ENCODE measurements around the gene IGSF6. TPM values are rescaled to one million over a fixed set of nuclear protein-coding genes. Genes with fewer than 3 reads are reported as not detected.
"Not testable (repeated sequence)": the region's sequence is repeated elsewhere in the genome, so short reads cannot be mapped to it uniquely, and the experiment has no call there.

Gene IGSF6
- total and polyA plus RNA-seq, 2 donors from 2014 or later = 1.1 to 8.1 TPM

DNA sequence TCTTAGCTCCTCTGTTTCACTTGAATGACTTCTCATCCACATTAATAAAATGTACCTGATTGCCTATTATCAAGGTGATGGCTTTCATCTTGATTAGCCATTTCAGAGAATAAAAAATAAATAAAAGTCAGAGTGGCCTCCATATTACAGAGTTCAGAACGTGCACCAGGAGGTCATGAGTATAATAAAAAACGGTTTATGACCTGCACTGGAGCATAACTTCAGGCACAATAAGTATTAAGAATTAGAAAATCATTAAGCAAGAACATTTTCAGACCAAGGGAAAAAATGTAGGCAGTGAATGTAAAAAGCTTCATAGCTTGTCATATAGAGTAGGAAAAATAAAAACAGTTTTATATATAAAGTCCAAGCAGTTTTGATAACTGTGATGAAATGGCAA, 41.6 kb downstream of the IGSF6 start:
- intact Hi-C loops (cut with DNase I) = no loop called here
- no peak for TF ChIP-seq CTCF (IDR thresholded peaks at IDR 0.05; ENCODE audit: borderline replicate concordance, extremely low read depth, insufficient read depth)

GRCh38 chr16:21610006-21610544, 42.3 kb downstream of the IGSF6 start:
- Histone ChIP-seq H3K4me1 (ENCODE audit: control insufficient read depth in 2 of 3, insufficient read depth in 2 of 3, low read depth in 1 of 3, low read length in 3 of 3) (peaks cover 5 to 68% (median 34%) of the 10 kb centered on the region in 3 donors), H3K4me3 (ENCODE audit: low read length in 3 of 3) (peak overlapping the region in 2 of 3 donors; percentile 23 to 30), H3K36me3 (ENCODE audit: control insufficient read depth in 2 of 3, insufficient read depth in 3 of 3, low read length in 3 of 3) (no peaks in the 10 kb centered on the region), H3K9me3 (ENCODE audit: control insufficient read depth in 2 of 3, insufficient read depth in 1 of 3, low read length in 3 of 3) (no peaks in the 10 kb centered on the region), H3K27ac (ENCODE audit: low read depth in 2 of 2, low read length in 2 of 2) (peak overlapping the region; percentile 8 to 35), H3K9ac (ENCODE audit: low read length in 3 of 3) (no peak overlapping the region), H3K27me3 (ENCODE audit: control insufficient read depth, insufficient read depth, low read length) (no peaks in the 10 kb centered on the region)
- DNase-seq = no peak
- no peak for TF ChIP-seq CTCF (IDR thresholded peaks at IDR 0.05; ENCODE audit: borderline replicate concordance, extremely low read depth, insufficient read depth)
- FAIRE-seq = no peak
- intact Hi-C loops (cut with DNase I) = no loop called here

More for the DNA sequence above, 41.6 kb downstream of the IGSF6 start:
- DNase-seq (no peak), FAIRE-seq (no peak)
- H3K4me1 ChIP-seq (ENCODE audit: control insufficient read depth in 2 of 3, insufficient read depth in 2 of 3, low read depth in 1 of 3, low read length in 3 of 3) = peaks cover 5 to 62% (median 36%) of the 10 kb centered on the region in 3 donors
- H3K9ac ChIP-seq (ENCODE audit: low read length in 3 of 3) = peak overlapping the region in 1 of 3 donors; percentile 48
- no peak overlapping the region for H3K27ac ChIP-seq (ENCODE audit: low read depth in 2 of 2, low read length in 2 of 2)
- H3K36me3 ChIP-seq (ENCODE audit: control insufficient read depth in 2 of 3, insufficient read depth in 3 of 3, low read length in 3 of 3) = no peaks in the 10 kb centered on the region
- no peaks in the 10 kb centered on the region for H3K9me3 ChIP-seq (ENCODE audit: control insufficient read depth in 2 of 3, insufficient read depth in 1 of 3, low read length in 3 of 3)
- H3K27me3 ChIP-seq (ENCODE audit: control insufficient read depth, insufficient read depth, low read length) = no peaks in the 10 kb centered on the region
- peak overlapping the region in 1 of 3 donors; percentile 30 for H3K4me3 ChIP-seq (ENCODE audit: low read length in 3 of 3)

GRCh38 chr16:21608639-21609328, 43.6 kb downstream of the IGSF6 start:
- intact Hi-C loops (cut with DNase I) = no loop called here
- H3K4me3 ChIP-seq (ENCODE audit: low read length in 3 of 3) = no peak overlapping the region
- DNase-seq (no peak), FAIRE-seq (no peak)
- H3K36me3 ChIP-seq (ENCODE audit: control insufficient read depth in 2 of 3, insufficient read depth in 3 of 3, low read length in 3 of 3) = no peaks in the 10 kb centered on the region
- H3K9me3 ChIP-seq (ENCODE audit: control insufficient read depth in 2 of 3, insufficient read depth in 1 of 3, low read length in 3 of 3) = no peaks in the 10 kb centered on the region
- no peak for TF ChIP-seq CTCF (IDR thresholded peaks at IDR 0.05; ENCODE audit: borderline replicate concordance, extremely low read depth, insufficient read depth)
- H3K4me1 ChIP-seq (ENCODE audit: control insufficient read depth in 2 of 3, insufficient read depth in 2 of 3, low read depth in 1 of 3, low read length in 3 of 3) = peaks cover 10 to 77% (median 39%) of the 10 kb centered on the region in 3 donors
- no peaks in the 10 kb centered on the region for H3K27me3 ChIP-seq (ENCODE audit: control insufficient read depth, insufficient read depth, low read length)
- H3K9ac ChIP-seq (ENCODE audit: low read length in 3 of 3) = no peak overlapping the region
- H3K27ac ChIP-seq (ENCODE audit: low read depth in 2 of 2, low read length in 2 of 2) = peak overlapping the region in 1 of 2 donors; percentile 8

DNA sequence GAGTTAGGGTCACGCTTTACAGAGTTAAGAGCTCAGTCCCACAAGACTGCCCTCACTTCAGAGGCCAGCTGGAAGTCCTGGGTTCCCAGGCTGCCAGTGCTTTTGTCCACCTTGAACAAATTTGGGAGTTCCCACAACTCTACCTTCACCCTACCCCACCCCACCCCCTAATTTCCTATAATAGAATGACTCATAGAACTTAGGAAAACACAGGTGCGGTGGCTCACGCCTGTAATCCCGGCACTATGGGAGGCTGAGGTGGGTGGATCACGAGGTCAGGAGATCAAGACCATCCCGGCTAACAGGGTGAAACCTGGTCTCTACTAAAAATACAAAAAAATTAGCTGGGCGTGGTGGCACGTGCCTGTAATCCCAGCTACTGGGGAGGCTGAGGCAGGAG, 46.6 kb downstream of the IGSF6 start:
- H3K9ac ChIP-seq (ENCODE audit: low read length in 3 of 3); H3K36me3 ChIP-seq (ENCODE audit: control insufficient read depth in 2 of 3, insufficient read depth in 3 of 3, low read length in 3 of 3); H3K4me3 ChIP-seq (ENCODE audit: low read length in 3 of 3); H3K9me3 ChIP-seq (ENCODE audit: control insufficient read depth in 2 of 3, insufficient read depth in 1 of 3, low read length in 3 of 3); DNase-seq; intact Hi-C loops (cut with DNase I); H3K27me3 ChIP-seq (ENCODE audit: control insufficient read depth, insufficient read depth, low read length); H3K27ac ChIP-seq (ENCODE audit: low read depth in 2 of 2, low read length in 2 of 2); FAIRE-seq: not testable (repeated sequence)
- H3K4me1 ChIP-seq (ENCODE audit: control insufficient read depth in 2 of 3, insufficient read depth in 2 of 3, low read depth in 1 of 3, low read length in 3 of 3) = peaks cover 4 to 60% (median 30%) of the 10 kb centered on the region in 3 donors
